ENCODE measurements around the gene STRAP.

DNA sequence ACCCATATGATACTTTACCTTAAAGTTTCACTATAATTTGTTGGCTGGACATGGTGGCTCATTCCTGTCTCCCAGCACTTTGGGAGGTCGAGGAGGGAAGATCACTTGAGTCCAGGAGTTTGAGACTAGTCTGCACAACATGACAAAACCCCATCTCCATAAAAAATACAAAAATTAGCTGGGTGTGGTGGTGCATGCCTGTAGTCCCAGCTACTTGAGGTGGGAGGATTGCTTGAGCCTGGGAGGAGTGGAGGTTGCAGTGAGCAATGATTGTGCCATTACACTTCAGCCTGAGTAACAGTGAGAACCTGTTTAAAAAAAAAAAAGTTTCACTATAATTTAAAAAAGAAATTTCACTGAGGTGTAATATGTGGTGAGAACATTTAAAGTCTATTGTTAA is 50.1 kb downstream of the STRAP start:
- TF ChIP-seq, protein P1, sequence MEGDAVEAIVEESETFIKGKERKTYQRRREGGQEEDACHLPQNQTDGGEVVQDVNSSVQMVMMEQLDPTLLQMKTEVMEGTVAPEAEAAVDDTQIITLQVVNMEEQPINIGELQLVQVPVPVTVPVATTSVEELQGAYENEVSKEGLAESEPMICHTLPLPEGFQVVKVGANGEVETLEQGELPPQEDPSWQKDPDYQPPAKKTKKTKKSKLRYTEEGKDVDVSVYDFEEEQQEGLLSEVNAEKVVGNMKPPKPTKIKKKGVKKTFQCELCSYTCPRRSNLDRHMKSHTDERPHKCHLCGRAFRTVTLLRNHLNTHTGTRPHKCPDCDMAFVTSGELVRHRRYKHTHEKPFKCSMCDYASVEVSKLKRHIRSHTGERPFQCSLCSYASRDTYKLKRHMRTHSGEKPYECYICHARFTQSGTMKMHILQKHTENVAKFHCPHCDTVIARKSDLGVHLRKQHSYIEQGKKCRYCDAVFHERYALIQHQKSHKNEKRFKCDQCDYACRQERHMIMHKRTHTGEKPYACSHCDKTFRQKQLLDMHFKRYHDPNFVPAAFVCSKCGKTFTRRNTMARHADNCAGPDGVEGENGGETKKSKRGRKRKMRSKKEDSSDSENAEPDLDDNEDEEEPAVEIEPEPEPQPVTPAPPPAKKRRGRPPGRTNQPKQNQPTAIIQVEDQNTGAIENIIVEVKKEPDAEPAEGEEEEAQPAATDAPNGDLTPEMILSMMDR (conservative IDR thresholded peaks at IDR 0.05; ENCODE audit: low read length): no peak
- TF ChIP-seq EZH2phosphoT487 (IDR thresholded peaks at IDR 0.05; ENCODE audit: borderline replicate concordance, low read depth, low read length): no peak

Data from OCI-LY7 (cell line).